Activated effector memory CD4-positive, alpha-beta T cell treated with anti-CD3 and anti-CD28 coated beads, Interleukin-2, amount 50 U/mL, for 16 hours (primary cell): ENCODE measurements around the gene CEP57.
"Not testable (repeated sequence)": the region's sequence is repeated elsewhere in the genome, so short reads cannot be mapped to it uniquely, and the experiment has no call there.

Experiments
- DNase-seq: peaks from one replicate; pipeline ENCODE4 v3.0.0-alpha.2; 2020

CEP57 gene

DNA sequence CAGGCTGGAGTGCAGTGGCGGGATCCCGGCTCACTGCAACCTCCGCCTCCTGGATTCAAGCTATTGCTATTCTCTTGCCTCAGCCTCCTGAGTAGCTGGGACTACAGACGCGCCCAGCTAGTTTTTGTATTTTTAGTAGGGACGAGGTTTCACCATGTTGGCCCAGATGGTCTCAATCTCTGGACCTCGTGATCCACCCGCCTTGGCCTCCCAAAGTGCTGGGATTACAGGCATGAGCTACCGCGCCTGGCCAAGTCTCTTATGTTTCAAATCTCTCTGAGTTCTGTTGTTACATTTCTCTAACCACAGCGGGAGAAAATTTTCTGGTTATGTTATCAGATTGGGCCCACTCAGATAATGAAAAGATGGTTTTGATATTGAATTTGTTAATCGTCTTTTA is 10.1 kb downstream of the CEP57 start:
- no peak for DNase-seq

GRCh38 chr11:95802806-95803205 is 12.5 kb downstream of the CEP57 start:
- no peak for DNase-seq

DNA sequence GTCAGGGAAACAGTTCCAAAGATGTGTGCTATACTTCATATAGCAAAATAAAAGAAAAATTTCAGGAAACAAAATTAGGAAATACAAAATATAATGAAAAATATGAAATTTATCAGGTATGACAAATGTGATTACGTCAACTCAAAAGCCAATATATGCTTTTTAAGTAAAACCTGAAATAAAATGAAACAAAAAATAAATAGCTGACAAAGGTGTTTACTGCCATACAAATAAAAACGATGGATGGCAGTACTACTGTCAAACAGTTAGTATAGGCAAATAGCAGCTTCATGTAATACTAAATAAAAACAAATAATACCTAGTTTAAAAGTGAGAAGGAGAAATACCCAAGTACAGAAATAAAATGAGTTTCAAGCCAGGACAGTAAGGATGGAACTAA is 13.7 kb downstream of the CEP57 start:
- DNase-seq: no peak

DNA sequence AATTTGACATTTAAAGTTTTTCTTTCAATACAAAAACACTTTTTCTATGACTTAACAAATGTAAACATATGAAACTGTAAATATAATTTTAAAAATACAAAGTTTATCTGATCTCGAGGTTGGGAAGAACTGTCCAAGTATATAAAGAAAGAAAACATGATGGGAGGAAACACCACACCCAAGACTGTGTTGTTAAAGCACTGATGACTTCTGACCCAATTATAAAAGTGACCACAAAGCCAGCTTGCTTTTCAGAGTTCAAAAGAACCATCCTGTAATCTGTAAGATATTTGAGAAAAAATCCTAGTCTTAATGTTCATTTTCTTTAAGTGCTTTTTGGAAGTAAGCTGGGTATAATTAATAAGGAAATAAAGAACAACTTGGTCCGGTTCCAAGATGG is 15.6 kb downstream of the CEP57 start:
- DNase-seq: no peak

GRCh38 chr11:95806464-95806863 is 16.2 kb downstream of the CEP57 start:
- not testable (repeated sequence) for DNase-seq

DNA sequence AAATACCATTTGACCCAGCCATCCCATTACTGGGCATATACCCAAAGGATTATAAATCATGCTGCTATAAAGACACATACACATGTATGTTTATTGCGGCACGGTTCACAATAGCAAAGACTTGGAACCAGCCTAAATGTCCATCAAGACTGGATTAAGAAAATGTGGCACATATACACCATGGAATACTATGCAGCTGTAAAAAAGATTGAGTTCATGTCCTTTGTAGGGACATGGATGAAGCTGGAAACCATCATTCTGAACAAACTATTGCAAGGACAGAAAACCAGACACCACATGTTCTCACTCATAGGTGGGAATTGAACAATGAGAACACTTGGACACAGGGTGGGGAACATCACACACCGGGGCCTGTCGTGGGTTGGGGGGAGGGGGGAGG is 20.8 kb downstream of the CEP57 start:
- not testable (repeated sequence) for DNase-seq

DNA sequence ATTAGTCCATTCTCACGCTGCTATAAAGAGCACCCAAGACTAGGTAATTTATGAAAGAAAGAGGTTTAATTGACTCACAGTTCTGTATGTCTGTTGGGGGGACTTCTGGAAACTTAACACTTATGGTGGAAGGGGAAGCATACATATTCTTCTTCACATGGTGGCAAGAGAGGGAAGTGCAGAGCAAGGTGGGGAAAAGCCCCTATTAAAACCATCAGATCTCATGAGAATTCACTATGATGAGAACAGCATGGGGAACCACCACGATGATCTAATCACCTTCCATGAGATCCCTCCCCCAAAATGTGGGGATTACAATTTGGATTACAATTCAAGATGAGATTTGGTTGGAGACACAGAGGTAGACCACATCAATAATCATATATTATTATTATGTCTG is 25.7 kb downstream of the CEP57 start:
- DNase-seq: no peak

DNA sequence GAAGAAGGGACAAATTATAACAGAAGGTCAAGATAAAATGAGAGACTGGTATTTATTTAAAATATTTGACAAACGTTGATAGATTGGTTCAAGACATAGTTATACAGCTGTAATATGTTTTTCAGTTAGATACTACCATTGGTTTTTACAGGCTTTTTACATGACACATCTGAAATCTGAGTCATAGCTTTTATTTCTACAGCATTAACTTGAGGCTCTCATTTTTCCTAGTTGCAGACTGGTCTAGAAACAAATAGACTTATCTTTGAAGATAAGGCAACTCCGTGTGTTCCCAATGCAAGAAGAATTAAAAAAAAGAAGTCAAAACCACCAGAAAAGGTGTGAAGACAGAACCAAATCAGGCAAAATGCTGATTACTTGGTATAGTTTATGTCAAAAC is 31.3 kb downstream of the CEP57 start:
- DNase-seq: no peak

GRCh38 chr11:95827696-95828095 is 37.4 kb downstream of the CEP57 start:
- no peak for DNase-seq

DNA sequence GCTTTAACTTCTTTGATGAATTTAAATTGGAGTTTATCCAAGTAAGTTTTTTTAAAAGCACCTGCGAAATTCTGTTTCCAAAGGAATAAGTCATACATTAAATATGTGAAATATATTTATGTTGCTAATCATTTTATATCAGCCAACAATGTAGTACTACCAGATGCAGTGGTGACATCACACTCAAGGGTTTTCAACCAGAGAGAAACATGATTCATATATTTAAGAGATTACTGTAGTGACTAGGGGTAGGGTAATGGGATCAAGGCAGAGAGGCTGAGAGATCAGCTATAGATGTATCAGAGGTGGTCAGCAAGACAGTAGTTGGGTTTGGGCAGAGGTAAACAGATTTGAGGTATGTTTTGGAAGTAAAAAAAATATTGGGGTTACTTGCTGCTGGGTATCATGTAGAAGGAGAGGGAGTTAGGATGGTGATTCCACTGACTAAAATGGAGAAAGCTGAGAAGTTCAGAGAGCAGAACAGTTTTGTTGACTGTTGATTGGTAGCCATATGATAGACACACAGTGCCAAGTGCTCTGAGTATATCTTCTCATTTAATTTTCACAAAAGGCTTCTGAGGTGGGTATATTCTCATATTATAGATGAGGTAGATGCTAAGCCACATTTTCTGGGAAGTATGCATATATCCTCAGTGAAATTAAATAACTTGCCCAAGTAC is 39.4 kb downstream of the CEP57 start:
- DNase-seq: no peak

GRCh38 chr11:95831198-95831883 is 41.0 kb downstream of the CEP57 start:
- DNase-seq: no peak

GRCh38 chr11:95832763-95833162 is 42.5 kb downstream of the CEP57 start:
- DNase-seq: no peak

DNA sequence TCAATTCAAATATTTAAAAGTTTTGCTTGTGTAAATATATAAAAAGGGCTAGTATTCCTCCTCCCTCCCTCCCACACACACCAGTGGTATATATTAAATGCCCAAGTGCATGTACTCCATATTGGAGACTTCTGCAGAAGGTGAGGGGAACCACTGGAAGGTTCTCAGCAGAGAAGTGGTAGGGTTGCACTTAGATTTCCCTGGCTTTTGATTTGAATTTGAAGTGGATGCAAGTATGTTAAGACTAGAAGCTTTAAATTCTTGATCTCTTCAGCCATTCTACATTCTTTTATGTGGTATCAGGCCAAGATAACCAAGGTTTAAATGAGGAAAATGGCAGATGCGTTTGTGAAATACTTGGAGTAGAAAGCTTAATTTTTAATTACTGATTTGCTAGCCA is 43.1 kb downstream of the CEP57 start:
- no peak for DNase-seq

DNA sequence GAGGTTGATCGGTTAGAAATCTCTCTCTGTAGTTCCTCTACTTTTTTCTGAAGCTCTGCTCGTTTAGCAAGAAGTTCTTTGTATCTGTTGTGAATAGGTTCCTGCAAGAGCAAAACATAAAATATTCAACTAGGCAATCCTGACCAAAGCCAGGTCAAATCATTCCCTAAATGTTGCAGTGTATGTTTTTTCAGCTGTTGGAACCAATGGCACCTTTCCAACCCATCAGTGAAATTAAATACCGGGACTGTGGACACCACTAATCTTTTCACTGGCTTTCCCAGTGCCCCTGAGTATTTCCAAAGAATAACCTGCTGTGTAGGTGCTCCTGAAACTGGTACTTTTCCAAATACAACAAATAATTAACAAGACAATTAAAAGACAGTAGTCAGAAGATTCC is 45.1 kb downstream of the CEP57 start:
- DNase-seq: no peak

GRCh38 chr11:95835768-95836488 is 45.6 kb downstream of the CEP57 start:
- peak; percentile 81 for DNase-seq

DNA sequence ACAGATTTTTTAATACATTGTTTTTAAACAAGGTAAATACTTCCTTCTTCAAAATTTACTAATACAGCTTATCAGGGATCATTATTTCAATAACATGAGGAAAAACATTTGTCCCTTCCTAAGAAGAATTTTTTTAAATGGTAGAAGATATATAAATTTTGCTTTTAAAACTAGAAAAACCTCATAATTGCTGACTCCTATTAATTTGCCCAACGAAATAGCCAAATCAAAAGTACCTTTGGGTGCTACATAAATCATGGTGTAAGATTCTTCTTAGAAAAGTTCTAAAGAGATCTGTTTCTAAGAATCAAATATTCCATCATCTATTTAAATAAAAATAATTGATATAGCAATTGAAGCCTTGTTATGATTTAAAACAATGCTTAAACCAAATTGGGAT is 54.9 kb downstream of the CEP57 start:
- no peak for DNase-seq

- no peak for DNase-seq
Measured at GRCh38 chr11:95849087-95849825, 59.0 kb downstream of the CEP57 start.

- DNase-seq: no peak
Measured at GRCh38 chr11:95850137-95850536, 59.8 kb downstream of the CEP57 start.

DNA sequence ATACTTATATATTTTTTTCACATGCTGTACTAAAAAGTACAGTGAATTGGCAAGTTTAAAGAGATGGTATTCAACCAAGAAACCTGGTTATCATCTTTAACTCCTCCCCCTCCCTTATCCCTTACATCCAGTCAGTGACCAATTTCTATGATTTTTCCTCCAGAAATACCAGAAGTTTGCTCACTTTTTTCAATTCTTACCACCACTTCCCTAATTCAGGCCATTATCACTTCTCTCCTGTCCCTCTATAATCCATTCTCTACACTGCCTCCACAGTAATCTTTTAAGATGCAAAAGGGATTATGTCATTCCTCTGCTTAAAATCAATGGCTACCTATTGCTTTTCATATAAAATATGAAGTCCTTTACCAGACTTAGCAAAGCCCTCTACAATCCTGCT is 62.8 kb downstream of the CEP57 start:
- no peak for DNase-seq

GRCh38 chr11:95853862-95854261 is 63.6 kb downstream of the CEP57 start:
- DNase-seq: no peak

GRCh38 chr11:95854362-95854761 is 64.1 kb downstream of the CEP57 start:
- not testable (repeated sequence) for DNase-seq

- not testable (repeated sequence) for DNase-seq
Measured at GRCh38 chr11:95860024-95860423, 69.7 kb downstream of the CEP57 start.

- DNase-seq: no peak
Measured at GRCh38 chr11:95863486-95864140, 73.3 kb downstream of the CEP57 start.
